GM23248 (cell line): ENCODE results near the gene OMA1.

Source experiments
- EZH2 ChIP-seq: fragments of 200-600 bp; sonication (generic); IDR thresholded peaks from 2 replicates; pipeline ENCODE4 v1.6.1; 2018; ENCODE audit warnings: antibody characterized with exemption, mild to moderate bottlenecking; ENCODE audit not compliant: insufficient read depth, poor library complexity, severe bottlenecking
- EZH2phosphoT487 ChIP-seq: fragments of 200-600 bp; sonication (generic); IDR thresholded peaks from 2 replicates; pipeline ENCODE4 v1.6.1; 2018; ENCODE audit warnings: antibody characterized with exemption, moderate library complexity, mild to moderate bottlenecking, low read depth; ENCODE audit not compliant: insufficient read depth

DNA sequence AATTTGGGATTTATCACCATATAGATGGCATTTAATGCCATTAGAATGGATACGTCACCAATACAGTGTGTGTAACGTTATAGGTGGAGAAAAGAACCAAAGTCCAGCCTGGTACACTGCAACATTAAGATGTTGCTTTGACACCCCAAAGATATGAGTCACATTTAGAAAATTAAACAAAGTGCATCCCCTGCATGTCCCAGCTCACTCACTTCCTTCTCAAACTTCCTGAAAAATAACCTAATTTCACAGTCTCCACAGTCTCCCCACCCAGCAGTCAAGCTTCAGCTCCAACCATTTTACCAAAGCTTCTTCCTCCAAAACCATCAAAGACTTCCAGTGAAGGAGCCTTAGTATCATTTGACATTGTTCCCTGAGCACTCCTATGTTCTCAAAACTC is 111.9 kb downstream of the OMA1 start:
- TF ChIP-seq EZH2phosphoT487 (no peak), EZH2 (no peak)
